Measurements from ENCODE around the gene ALPK3. TPM values are rescaled to one million over a fixed set of nuclear protein-coding genes. Genes with fewer than 3 reads are reported as not detected.

ALPK3 gene
- polyA plus RNA-seq, 3 donors, result 14.8 to 27.2 (median 23.8) TPM

DNA sequence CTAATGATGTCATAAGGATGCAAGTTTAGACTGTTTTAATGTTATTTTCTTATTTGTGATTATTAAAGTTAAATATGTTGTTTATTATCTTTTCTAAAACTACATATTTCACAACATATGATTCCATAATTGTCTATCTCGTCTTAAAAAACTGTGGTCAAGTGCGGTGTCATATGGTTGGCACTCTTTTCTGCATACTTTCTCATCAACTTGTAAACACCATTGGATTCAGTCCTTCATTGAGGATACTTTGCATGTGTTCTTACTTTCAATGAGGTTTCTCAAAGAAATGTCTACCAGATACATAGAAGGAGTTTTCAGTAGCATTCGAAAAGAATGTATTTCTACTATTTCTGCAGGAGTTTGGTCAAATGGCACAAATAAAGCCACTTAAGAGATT is 22.0 kb upstream of the ALPK3 start:
- DNase-seq, result no peak

DNA sequence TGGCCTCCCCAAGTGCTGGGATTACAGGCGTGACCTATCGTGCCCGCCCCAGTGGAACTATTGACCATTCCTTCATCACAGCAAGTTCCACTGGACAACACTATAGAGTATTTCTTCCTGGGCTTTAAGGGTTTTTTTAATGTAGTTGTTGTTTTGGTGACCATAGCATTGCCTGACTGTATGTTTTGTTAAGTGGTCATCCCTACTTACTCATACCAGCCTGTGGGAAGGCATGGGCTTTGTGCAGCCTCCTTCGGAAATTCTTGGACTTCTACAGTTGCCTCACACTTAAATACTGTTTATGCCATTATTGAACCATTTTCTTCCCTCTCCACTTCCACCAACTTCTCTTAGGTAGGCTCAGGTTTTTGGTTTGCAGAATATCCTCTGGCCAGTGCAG is 19.9 kb upstream of the ALPK3 start:
- no peak for DNase-seq

GRCh38 chr15:84797801-84798200 is 19.4 kb upstream of the ALPK3 start:
- DNase-seq, result no peak

DNA sequence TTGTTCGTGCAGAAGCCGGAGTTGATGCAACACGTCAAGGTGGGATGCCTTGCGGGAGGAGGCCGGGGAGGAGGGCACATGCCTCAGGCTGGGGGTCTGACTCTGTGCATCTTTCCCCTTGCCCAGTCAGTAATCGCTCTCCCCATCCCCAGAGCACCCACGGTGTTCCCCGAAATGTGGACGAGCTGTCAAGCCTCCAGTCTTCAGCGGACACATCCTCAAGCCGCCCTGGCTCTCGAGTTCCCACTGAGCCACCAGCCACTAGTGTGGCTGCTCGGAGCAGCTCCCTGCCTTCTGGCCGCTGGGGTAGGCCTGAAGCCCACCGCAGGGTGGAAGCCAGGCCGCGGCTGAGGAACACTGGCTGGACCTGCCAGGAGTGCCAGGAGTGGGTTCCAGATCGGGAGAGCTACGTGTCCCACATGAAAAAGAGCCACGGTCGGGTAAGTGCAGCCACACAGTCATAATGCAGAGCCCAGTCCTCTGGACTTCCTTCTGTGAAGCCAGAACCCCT is 18.7 kb upstream of the ALPK3 start:
- no peak for DNase-seq

- no peak for DNase-seq
Measured at GRCh38 chr15:84799511-84800187, 17.5 kb upstream of the ALPK3 start.

DNA sequence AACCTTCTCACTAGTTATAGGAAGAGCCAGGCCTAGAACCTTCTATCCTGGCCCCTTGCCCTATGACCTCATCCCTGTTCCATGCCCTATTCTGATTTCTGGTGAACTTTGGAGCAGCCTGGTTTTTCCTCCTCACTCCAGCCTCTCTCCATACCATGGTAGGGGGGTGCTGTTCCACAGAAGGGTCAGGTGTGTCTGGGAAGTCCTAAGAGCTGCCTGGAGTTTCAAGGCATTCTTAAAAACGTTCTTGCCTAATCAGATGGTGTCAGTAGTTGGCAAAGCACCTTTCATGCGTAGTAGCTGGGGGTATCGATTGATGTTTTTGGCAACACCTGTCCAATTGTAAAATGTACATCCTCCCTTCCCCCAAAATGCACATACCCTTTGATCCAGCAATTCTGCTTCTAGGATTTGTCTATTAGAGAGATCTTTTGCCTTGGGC is 16.8 kb upstream of the ALPK3 start:
- no peak for DNase-seq

GRCh38 chr15:84804005-84804900 is 12.9 kb upstream of the ALPK3 start:
- no peak for DNase-seq

GRCh38 chr15:84805221-84805620 is 11.9 kb upstream of the ALPK3 start:
- DNase-seq, result no peak

GRCh38 chr15:84807228-84807627 is 9.9 kb upstream of the ALPK3 start:
- no peak for DNase-seq

DNA sequence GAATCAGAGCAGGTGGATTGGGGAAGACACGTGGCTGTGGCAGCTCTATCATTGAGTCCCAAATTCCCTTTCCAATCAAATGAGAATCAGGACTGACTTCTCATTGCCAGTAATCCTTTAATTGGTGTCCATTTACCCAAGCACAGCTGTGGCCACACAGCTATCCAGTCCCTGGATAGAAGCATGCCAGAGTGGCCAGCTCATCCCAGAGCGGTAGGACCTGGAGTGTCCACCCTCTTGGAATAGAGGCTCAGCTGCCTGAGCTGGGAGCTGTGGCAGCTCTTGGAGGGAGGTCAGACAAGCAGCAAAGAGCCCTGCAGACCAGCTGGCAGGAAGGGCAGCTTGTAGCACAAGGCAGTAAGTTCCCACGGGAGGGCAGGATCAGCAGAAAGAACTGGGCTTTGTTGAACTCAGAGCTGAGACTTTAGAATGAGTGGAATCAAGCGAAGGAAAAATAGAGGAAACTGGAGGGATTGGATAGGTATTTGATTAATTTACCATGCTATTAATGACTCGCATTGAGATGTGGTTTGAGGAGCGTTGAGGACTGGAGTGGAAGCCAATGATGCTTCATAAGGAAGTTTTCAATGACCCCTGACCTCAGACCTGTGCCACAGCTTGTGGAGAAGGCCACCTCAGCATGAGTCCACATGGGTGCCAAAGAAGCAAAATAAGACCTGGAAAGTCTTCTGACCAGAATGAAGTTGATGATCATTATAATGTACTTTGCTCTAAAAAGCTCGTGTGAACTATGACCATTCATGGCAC is 6.9 kb upstream of the ALPK3 start:
- DNase-seq, result no peak

DNA sequence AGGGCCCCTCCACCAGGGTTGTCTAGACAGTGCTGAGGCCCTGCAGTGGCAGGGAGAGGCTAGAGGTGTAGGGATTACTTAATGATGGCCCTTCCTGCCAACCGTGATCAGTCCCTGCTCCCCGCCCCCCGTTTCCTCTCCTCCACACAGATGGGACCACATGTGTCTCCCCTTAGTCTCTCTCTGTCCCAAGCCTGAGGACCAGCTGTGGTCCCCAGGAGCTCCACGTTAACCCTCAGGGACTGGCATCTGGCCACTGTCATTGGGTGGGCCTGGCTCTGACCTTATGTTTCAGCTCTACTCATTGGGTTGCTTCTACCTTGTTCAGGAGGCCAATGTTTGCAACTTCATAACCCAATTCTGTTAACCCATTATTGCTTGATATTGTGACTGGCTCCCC is 6.0 kb upstream of the ALPK3 start:
- DNase-seq, result no peak

GRCh38 chr15:84811828-84812227 is 5.3 kb upstream of the ALPK3 start:
- no peak for DNase-seq

DNA sequence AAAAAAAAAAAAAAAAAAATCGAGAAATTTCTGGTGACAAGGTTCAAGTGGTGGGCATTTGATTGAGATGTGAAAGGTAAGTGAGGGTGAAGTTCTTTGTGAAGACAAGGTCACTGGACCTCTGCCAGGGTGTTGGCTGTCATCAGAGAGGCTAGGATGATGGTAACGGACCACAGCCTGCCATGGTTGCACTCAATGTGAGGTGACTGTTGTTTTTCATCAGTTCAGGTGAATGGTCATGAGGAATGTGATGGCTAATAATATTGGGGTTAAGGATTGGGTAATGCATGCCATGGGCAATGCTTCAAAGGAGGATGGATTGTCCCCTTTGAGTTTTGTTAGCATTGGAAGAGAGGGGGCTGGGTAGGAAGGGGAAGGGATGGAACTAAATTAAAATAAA is 4.3 kb upstream of the ALPK3 start:
- no peak for DNase-seq

DNA sequence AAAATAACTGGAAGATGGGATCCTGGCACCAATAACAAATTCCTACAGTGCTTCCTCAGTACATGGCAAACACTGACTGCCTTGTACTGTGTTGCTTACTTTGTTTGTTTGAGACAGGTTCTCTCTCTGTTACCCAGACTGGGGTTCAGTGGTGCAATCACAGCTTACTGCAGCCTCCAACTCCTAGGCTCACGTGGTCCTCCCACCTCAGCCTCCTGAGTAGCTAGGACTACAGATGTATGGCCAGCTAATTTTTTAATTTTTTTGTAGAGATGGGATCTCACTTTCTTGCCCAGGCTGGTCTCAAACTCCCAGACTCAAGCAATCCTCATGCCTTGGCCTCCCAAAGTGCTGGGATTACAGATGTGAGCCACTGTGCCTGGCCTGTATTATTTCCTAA is 3.7 kb upstream of the ALPK3 start:
- no peak for DNase-seq

DNA sequence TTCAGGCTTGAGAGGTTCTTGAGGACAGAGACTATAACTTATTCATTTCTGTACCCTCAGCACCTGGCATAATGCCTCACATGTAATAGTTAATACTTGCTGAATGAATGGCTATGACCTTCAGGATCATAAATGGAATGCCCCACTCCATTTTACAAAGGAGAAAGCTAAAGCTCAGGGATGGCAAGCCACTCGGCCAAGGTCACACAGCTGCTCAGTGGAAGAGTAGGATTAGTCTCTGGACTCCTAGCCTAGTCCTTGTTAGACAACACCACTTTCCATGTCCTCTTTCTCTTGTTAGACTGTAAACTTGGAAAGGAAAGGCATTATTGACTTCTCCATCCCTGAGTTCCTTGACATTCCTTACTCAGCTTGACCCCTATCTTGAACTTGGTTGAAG is 3.2 kb upstream of the ALPK3 start:
- no peak for DNase-seq

DNA sequence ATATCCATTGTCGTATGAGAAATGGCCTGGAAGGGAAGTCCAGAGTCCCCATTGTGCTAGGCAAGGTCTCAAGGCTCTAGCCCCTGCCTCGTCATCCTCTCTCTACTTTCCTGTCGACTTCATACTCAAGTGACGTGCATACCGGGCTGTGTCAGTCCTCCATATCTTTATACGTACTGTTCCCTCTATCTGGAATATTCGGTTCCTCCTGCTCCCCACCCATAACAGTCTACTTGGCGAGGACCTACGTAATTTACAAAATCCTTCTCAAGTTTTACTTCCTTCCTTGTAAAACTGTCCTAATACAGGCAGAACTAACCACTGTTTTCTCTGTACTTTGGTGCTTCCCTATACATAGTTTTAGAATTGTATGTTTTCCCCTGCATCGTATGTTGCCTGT is 2.2 kb upstream of the ALPK3 start:
- no peak for DNase-seq

- peak; percentile 48 for DNase-seq
Measured at GRCh38 chr15:84817466-84818081, 418 bp downstream of the ALPK3 start.

- DNase-seq, result peak; percentile 39
Measured at GRCh38 chr15:84818261-84819131, 1.3 kb downstream of the ALPK3 start.

- no peak for DNase-seq
Measured at GRCh38 chr15:84819291-84819768, 2.2 kb downstream of the ALPK3 start.

DNA sequence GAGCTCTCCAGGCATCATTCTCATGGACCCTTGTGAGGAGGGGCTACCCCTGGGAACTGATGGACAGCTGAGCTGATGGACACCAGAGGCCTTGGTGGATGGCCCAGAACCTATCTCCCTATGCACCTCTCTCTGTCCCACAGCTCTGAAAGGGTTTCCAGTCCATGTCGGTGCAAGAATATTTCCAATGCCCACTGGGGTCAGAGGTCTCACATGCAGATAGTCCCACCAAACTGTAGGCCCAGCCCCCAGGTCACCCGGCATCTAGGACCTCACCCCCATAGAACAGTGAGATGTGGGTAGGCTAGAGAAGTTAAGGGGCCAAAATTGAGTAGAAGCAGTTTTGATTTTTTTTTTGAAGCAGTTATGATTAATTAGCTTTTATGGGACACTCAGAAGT is 2.6 kb downstream of the ALPK3 start:
- no peak for DNase-seq

Measured in renal pelvis (tissue), 4 donors.